Dendritic cell treated with granulocyte-macrophage colony-stimulating factor and Interleukin-4, amounts not matched to agents 40 ng/mL and 50 ng/mL, for 4 days (primary cell): ENCODE data around the gene PDE6B.

Experiments used
- H3K27ac Mint-ChIP-seq: one replicate; pipeline ENCODE4 v1.8.0; 2022; ENCODE audit warnings: mild to moderate bottlenecking, mixed read lengths
- H3K27me3 Mint-ChIP-seq: one replicate; pipeline ENCODE4 v1.8.0; 2022; ENCODE audit warnings: mild to moderate bottlenecking, mixed read lengths
- H3K36me3 Mint-ChIP-seq: one replicate; pipeline ENCODE4 v1.8.0; 2022; ENCODE audit warnings: low read depth, mixed read lengths
- H3K4me1 Mint-ChIP-seq: one replicate; pipeline ENCODE4 v1.8.0; 2022; ENCODE audit warnings: low read depth, mixed read lengths
- H3K4me3 Mint-ChIP-seq: one replicate; pipeline ENCODE4 v1.8.0; 2022; ENCODE audit warnings: mild to moderate bottlenecking, moderate library complexity, mixed read lengths
- H3K9me3 Mint-ChIP-seq: one replicate; pipeline ENCODE4 v1.8.0; 2022; ENCODE audit warnings: mixed read lengths
- intact Hi-C: fragments of 100-400 bp; cut with micrococcal nuclease; formaldehyde crosslinking; loops from one replicate; pipeline ENCODE4 v1.15.0; 2022

Gene PDE6B

GRCh38 chr4:650461-650860 is 25.1 kb downstream of the PDE6B start:
- intact Hi-C loops = no loop called here
- no peaks in the 10 kb centered on the region for H3K4me1 Mint-ChIP-seq
- H3K27me3 Mint-ChIP-seq = peaks cover 46% of the 10 kb centered on the region
- no peak overlapping the region for H3K27ac Mint-ChIP-seq
- H3K4me3 Mint-ChIP-seq = no peak overlapping the region
- peaks cover 8% of the 10 kb centered on the region for H3K9me3 Mint-ChIP-seq
- H3K36me3 Mint-ChIP-seq = no peaks in the 10 kb centered on the region

- H3K9me3 Mint-ChIP-seq = peaks cover under 1% of the 10 kb centered on the region
- H3K27ac Mint-ChIP-seq = no peak overlapping the region
- no peak overlapping the region for H3K4me3 Mint-ChIP-seq
- intact Hi-C loops = no loop called here
- no peaks in the 10 kb centered on the region for H3K4me1 Mint-ChIP-seq
- H3K27me3 Mint-ChIP-seq = peaks cover 43% of the 10 kb centered on the region
- no peaks in the 10 kb centered on the region for H3K36me3 Mint-ChIP-seq
These were observed 25.8 kb downstream of the PDE6B start for GRCh38 chr4:650951-651883.

- H3K4me3 Mint-ChIP-seq = no peak overlapping the region
- no peaks in the 10 kb centered on the region for H3K4me1 Mint-ChIP-seq
- H3K9me3 Mint-ChIP-seq = no peaks in the 10 kb centered on the region
- intact Hi-C loops = no loop called here
- H3K36me3 Mint-ChIP-seq = no peaks in the 10 kb centered on the region
- peaks cover 37% of the 10 kb centered on the region for H3K27me3 Mint-ChIP-seq
- no peak overlapping the region for H3K27ac Mint-ChIP-seq
These were observed 26.7 kb downstream of the PDE6B start for GRCh38 chr4:651884-652642.

GRCh38 chr4:653080-653821 is 27.9 kb downstream of the PDE6B start:
- no peak overlapping the region for H3K4me3 Mint-ChIP-seq
- intact Hi-C loops = no loop called here

GRCh38 chr4:653831-654502 is 28.6 kb downstream of the PDE6B start:
- Mint-ChIP-seq H3K4me3 (no peak overlapping the region), H3K4me1 (no peaks in the 10 kb centered on the region), H3K36me3 (no peaks in the 10 kb centered on the region), H3K27ac (no peak overlapping the region), H3K27me3 (peaks cover 23% of the 10 kb centered on the region), H3K9me3 (no peaks in the 10 kb centered on the region)
- intact Hi-C loops = no loop called here

More at GRCh38 chr4:653080-653821, 27.9 kb downstream of the PDE6B start:
- Mint-ChIP-seq H3K27ac (no peak overlapping the region), H3K9me3 (no peaks in the 10 kb centered on the region), H3K4me1 (no peaks in the 10 kb centered on the region), H3K36me3 (no peaks in the 10 kb centered on the region), H3K27me3 (peaks cover 27% of the 10 kb centered on the region)

GRCh38 chr4:654503-654845 is 29.1 kb downstream of the PDE6B start:
- no peak overlapping the region for H3K4me3 Mint-ChIP-seq
- H3K27ac Mint-ChIP-seq = no peak overlapping the region
- H3K9me3 Mint-ChIP-seq = no peaks in the 10 kb centered on the region
- peaks cover 23% of the 10 kb centered on the region for H3K27me3 Mint-ChIP-seq
- no peaks in the 10 kb centered on the region for H3K36me3 Mint-ChIP-seq
- intact Hi-C loops = no loop called here
- no peaks in the 10 kb centered on the region for H3K4me1 Mint-ChIP-seq

- Mint-ChIP-seq H3K27ac (no peak overlapping the region), H3K4me3 (no peak overlapping the region), H3K27me3 (peaks cover 23% of the 10 kb centered on the region), H3K4me1 (no peaks in the 10 kb centered on the region), H3K9me3 (no peaks in the 10 kb centered on the region), H3K36me3 (no peaks in the 10 kb centered on the region)
- intact Hi-C loops = no loop called here
These were observed 29.6 kb downstream of the PDE6B start for GRCh38 chr4:654871-655463.

GRCh38 chr4:655464-656151 is 30.2 kb downstream of the PDE6B start:
- Mint-ChIP-seq H3K27me3 (peaks cover 18% of the 10 kb centered on the region), H3K9me3 (no peaks in the 10 kb centered on the region), H3K36me3 (no peaks in the 10 kb centered on the region), H3K4me1 (no peaks in the 10 kb centered on the region), H3K4me3 (no peak overlapping the region), H3K27ac (no peak overlapping the region)
- intact Hi-C loops = no loop called here

- intact Hi-C loops = no loop called here
- no peak overlapping the region for H3K27ac Mint-ChIP-seq
- H3K4me1 Mint-ChIP-seq = no peaks in the 10 kb centered on the region
- H3K4me3 Mint-ChIP-seq = no peak overlapping the region
- no peaks in the 10 kb centered on the region for H3K36me3 Mint-ChIP-seq
- no peaks in the 10 kb centered on the region for H3K9me3 Mint-ChIP-seq
- H3K27me3 Mint-ChIP-seq = peaks cover 7% of the 10 kb centered on the region
These were observed 31.3 kb downstream of the PDE6B start for GRCh38 chr4:656436-657337.

GRCh38 chr4:657338-657833 is 32.0 kb downstream of the PDE6B start:
- Mint-ChIP-seq H3K27me3 (peaks cover 1% of the 10 kb centered on the region), H3K36me3 (no peaks in the 10 kb centered on the region), H3K4me3 (no peak overlapping the region)

GRCh38 chr4:657834-658667 is 32.7 kb downstream of the PDE6B start:
- Mint-ChIP-seq H3K4me1 (peaks cover 3% of the 10 kb centered on the region), H3K27ac (no peak overlapping the region), H3K4me3 (no peak overlapping the region), H3K36me3 (no peaks in the 10 kb centered on the region), H3K27me3 (peaks cover 1% of the 10 kb centered on the region), H3K9me3 (no peaks in the 10 kb centered on the region)
- intact Hi-C loops = no loop called here

More at GRCh38 chr4:657338-657833, 32.0 kb downstream of the PDE6B start:
- intact Hi-C loops = no loop called here
- Mint-ChIP-seq H3K4me1 (no peaks in the 10 kb centered on the region), H3K9me3 (no peaks in the 10 kb centered on the region), H3K27ac (no peak overlapping the region)
